OCI-LY7 (cell line): ENCODE results near the gene HAAO. TPM values are rescaled to one million over a fixed set of nuclear protein-coding genes. Genes with fewer than 3 reads are reported as not detected.

Experiments used
- BruUV-seq: library from RNA; stranded (reverse); fragments of 400-500 nt; replicated peaks from 2 replicates; lab custom pipeline; 2021; lab: Mats Ljungman, UMichigan
- CTCF ChIA-PET: fragments of 300-600 bp; sonication (Branson Sonifier 250); formaldehyde crosslinking; loops from one replicate; lab custom pipeline; 2022; ENCODE audit warnings: antibody characterized with exemption; ENCODE audit not compliant: unreplicated experiment; lab: Charles Lee
- POLR2A ChIA-PET: fragments of 300-600 bp; sonication (Branson Sonifier 250); formaldehyde crosslinking; loops from one replicate; lab custom pipeline; 2022; ENCODE audit warnings: antibody characterized with exemption; lab: Charles Lee
- DNase-seq: peaks from one replicate; pipeline ENCODE4 v3.0.0-alpha.2; 2015; ENCODE audit warnings: low spot score
- H2AFZ ChIP-seq: fragments of 200-600 bp; sonication (generic), shearing (Covaris generic); 2 replicates; pipeline ENCODE4 v1.6.1; 2014; ENCODE audit warnings: mild to moderate bottlenecking, antibody characterized with exemption, low read length, moderate library complexity
- H3K27ac ChIP-seq: fragments of 200-600 bp; sonication (generic); 2 replicates; pipeline ENCODE4 v1.5.1; 2014; ENCODE audit warnings: mixed run types, low read depth, mild to moderate bottlenecking, moderate library complexity, low read length, inconsistent platforms; ENCODE audit not compliant: poor library complexity, severe bottlenecking
- H3K36me3 ChIP-seq: fragments of 200-600 bp; sonication (generic); 2 replicates; pipeline ENCODE4 v1.6.1; 2014; ENCODE audit warnings: mild to moderate bottlenecking, antibody characterized with exemption, low read length, moderate library complexity, mixed read lengths; ENCODE audit not compliant: insufficient read depth
- H3K4me1 ChIP-seq: fragments of 200-600 bp; sonication (generic); 2 replicates; pipeline ENCODE4 v1.5.1; 2014; ENCODE audit warnings: mild to moderate bottlenecking, low read length; ENCODE audit not compliant: insufficient read depth, poor library complexity, severe bottlenecking
- H3K4me2 ChIP-seq: fragments of 200-600 bp; sonication (generic); 2 replicates; pipeline ENCODE4 v1.6.1; 2014; ENCODE audit warnings: mild to moderate bottlenecking, low read length
- H3K4me3 ChIP-seq: fragments of 200-600 bp; sonication (generic); 2 replicates; pipeline ENCODE4 v1.5.1; 2014; ENCODE audit warnings: mild to moderate bottlenecking, low read depth, low read length; ENCODE audit not compliant: poor library complexity, severe bottlenecking
- H3K79me2 ChIP-seq: fragments of 200-600 bp; sonication (generic); 2 replicates; pipeline ENCODE4 v1.6.1; 2016; ENCODE audit warnings: low read depth, mild to moderate bottlenecking, low read length, moderate library complexity, mixed read lengths; ENCODE audit not compliant: insufficient read depth
- H3K9me2 ChIP-seq: fragments of 200-600 bp; sonication (generic); 2 replicates; pipeline ENCODE4 v1.6.1; 2016; ENCODE audit warnings: mild to moderate bottlenecking, low read length, mixed read lengths; ENCODE audit not compliant: insufficient read depth
- H3K9me3 ChIP-seq: fragments of 200-600 bp; sonication (generic); 2 replicates; pipeline ENCODE4 v1.6.1; 2014; ENCODE audit warnings: mild to moderate bottlenecking, mixed run types, low read length, mixed read lengths
- H4K20me1 ChIP-seq: fragments of 200-600 bp; sonication (generic); 2 replicates; pipeline ENCODE4 v1.6.1; 2014; ENCODE audit warnings: mild to moderate bottlenecking, antibody characterized with exemption, low read length, moderate library complexity, mixed read lengths; ENCODE audit not compliant: insufficient read depth
- CTCF ChIP-seq: fragments of 200-600 bp; sonication (generic); conservative IDR thresholded peaks from 2 replicates; pipeline ENCODE4 v1.5.1; 2014; ENCODE audit warnings: mild to moderate bottlenecking, antibody characterized with exemption, low read length, moderate library complexity, mixed read lengths
- EZH2phosphoT487 ChIP-seq: fragments of 200-600 bp; sonication (generic); IDR thresholded peaks from 2 replicates; pipeline ENCODE4 v1.6.1; 2018; ENCODE audit warnings: low read depth, borderline replicate concordance, mild to moderate bottlenecking, mixed run types, antibody characterized with exemption, low read length, moderate library complexity, mixed read lengths
- intact Hi-C: fragments of 100-400 bp; cut with micrococcal nuclease; formaldehyde crosslinking; loops from one replicate; pipeline ENCODE4 v1.10.0; 2022; ENCODE audit not compliant: unreplicated experiment
- total RNA-seq, 2 experiments: library from RNA; depleted of rRNA in 1 of 2; stranded (reverse); fragments of >200 nt in 1 of 2; shearing (Covaris generic) in 1 of 2; gene quantifications; 2 replicates each; pipeline ENCODE4 v1.2.3, GENCODE V29; 2014 to 2022

Gene HAAO
- total RNA-seq, 2 experiments from 2014 or later: not detected

GRCh38 chr2:42754776-42755140, 37.6 kb downstream of the HAAO start:
- no peaks in the 10 kb centered on the region for H4K20me1 ChIP-seq
- ChIA-PET POLR2A (no interaction called here), CTCF (no interaction called here)
- no peak overlapping the region for H3K4me2 ChIP-seq
- H3K9me3 ChIP-seq: no peaks in the 10 kb centered on the region
- intact Hi-C loops: no loop called here
- no peaks in the 10 kb centered on the region for H3K9me2 ChIP-seq
- no TSS peak for BruUV-seq
- peaks cover 20% of the 10 kb centered on the region for H3K4me1 ChIP-seq
- TF ChIP-seq EZH2phosphoT487: no peak
- TF ChIP-seq CTCF: no peak
- no peak overlapping the region for H2AFZ ChIP-seq
- DNase-seq: no peak
- no peaks in the 10 kb centered on the region for H3K79me2 ChIP-seq
- H3K4me3 ChIP-seq: no peak overlapping the region
- peaks cover 60% of the 10 kb centered on the region for H3K36me3 ChIP-seq
- H3K27ac ChIP-seq: no peak overlapping the region

GRCh38 chr2:42754021-42754775, 38.2 kb downstream of the HAAO start:
- Histone ChIP-seq H4K20me1 (no peaks in the 10 kb centered on the region), H3K9me2 (no peaks in the 10 kb centered on the region), H2AFZ (no peak overlapping the region), H3K36me3 (peaks cover 63% of the 10 kb centered on the region), H3K4me2 (peak overlapping the region; percentile 20; the same call in 1 of the 2 replicates), H3K27ac (no peak overlapping the region), H3K4me3 (no peak overlapping the region), H3K9me3 (no peaks in the 10 kb centered on the region), H3K4me1 (peaks cover 20% of the 10 kb centered on the region), H3K79me2 (no peaks in the 10 kb centered on the region)
- BruUV-seq: no TSS peak
- POLR2A ChIA-PET: interaction anchor here (0.5 to 0.6 kb wide), 2 partner anchors 12 to 277 kb away, joined by 3 read pairs; no protein-coding TSS in a partner anchor
- intact Hi-C loops: no loop called here
- TF ChIP-seq CTCF: no peak
- CTCF ChIA-PET: no interaction called here
- DNase-seq: no peak
